ENCODE measurements around the gene ASB2.

- TF ChIP-seq CEBPB (IDR thresholded peaks at IDR 0.05; ENCODE audit: borderline replicate concordance, low read depth, low read length) (no peak), NFE2L1 (CRISPR knock-in tag; IDR thresholded peaks at IDR 0.05; ENCODE audit: borderline replicate concordance) (no peak), HMGXB4 (CRISPR knock-in tag; IDR thresholded peaks at IDR 0.05; ENCODE audit: borderline replicate concordance in 1 of 2, low read depth in 1 of 2) (no peak), BRCA1 (CRISPR knock-in tag; IDR thresholded peaks at IDR 0.05) (no peak), FOXA3 (CRISPR knock-in tag; IDR thresholded peaks at IDR 0.05) (no peak), HBP1 (CRISPR knock-in tag; IDR thresholded peaks at IDR 0.05; ENCODE audit: low read depth) (no peak), RAD21 (CRISPR knock-in tag; IDR thresholded peaks at IDR 0.05) (no peak), CTCF (CRISPR knock-in tag; IDR thresholded peaks at IDR 0.05) (no peak), FUBP1 (CRISPR knock-in tag; IDR thresholded peaks at IDR 0.05; ENCODE audit: borderline replicate concordance) (no peak)
Measured at GRCh38 chr14:93947282-93947681, 29.1 kb downstream of the ASB2 start.
